GM19239 (cell line): ENCODE measurements around the gene PTGIR.

Experiments used
- DNase-seq: peaks from one replicate; pipeline ENCODE4 v3.0.0; 2011; ENCODE audit warnings: low spot score; ENCODE audit not compliant: insufficient read length
- FAIRE-seq: peaks from 2 replicates; lab custom pipeline; 2011; peaks lifted over from hg19 to GRCh38; lab: Jason Lieb, UNC

PTGIR gene

GRCh38 chr19:46602392-46603194, 22.3 kb downstream of the PTGIR start:
- DNase-seq (no peak), FAIRE-seq (peak; percentile 69)

GRCh38 chr19:46601318-46602224, 23.3 kb downstream of the PTGIR start, which contains the start of gene CALM3:
Gene CALM3 (plus strand): TSS chr19:46601330. CDS start chr19:46601435, 105 bp downstream.
- no peak for FAIRE-seq

GRCh38 chr19:46600384-46601317, 24.2 kb downstream of the PTGIR start:
- DNase-seq, result peak; percentile 84
- FAIRE-seq, result peak; percentile 96

More at GRCh38 chr19:46601318-46602224, 23.3 kb downstream of the PTGIR start, which contains the start of gene CALM3:
- DNase-seq, result no peak

- DNase-seq, result no peak
- FAIRE-seq, result no peak
These were observed 25.0 kb downstream of the PTGIR start for GRCh38 chr19:46599716-46600373.

GRCh38 chr19:46598372-46598917, 26.4 kb downstream of the PTGIR start:
- FAIRE-seq (no peak), DNase-seq (no peak)

GRCh38 chr19:46596008-46596407, 28.9 kb downstream of the PTGIR start:
- no peak for FAIRE-seq
- DNase-seq, result no peak

- DNase-seq, result no peak
- FAIRE-seq, result no peak
These were observed 33.0 kb downstream of the PTGIR start for GRCh38 chr19:46591870-46592269.

GRCh38 chr19:46591254-46591653, 33.6 kb downstream of the PTGIR start:
- FAIRE-seq (no peak), DNase-seq (no peak)

- DNase-seq, result no peak
- FAIRE-seq, result no peak
These were observed 37.0 kb downstream of the PTGIR start for GRCh38 chr19:46587861-46588260.

GRCh38 chr19:46586294-46586693, 38.6 kb downstream of the PTGIR start:
- FAIRE-seq (no peak), DNase-seq (no peak)

GRCh38 chr19:46585539-46585938, 39.4 kb downstream of the PTGIR start:
- no peak for FAIRE-seq
- DNase-seq, result no peak

- FAIRE-seq, result no peak
These were observed 44.6 kb downstream of the PTGIR start for GRCh38 chr19:46580247-46580646.

GRCh38 chr19:46579361-46579879, 45.5 kb downstream of the PTGIR start:
- DNase-seq, result no peak
- no peak for FAIRE-seq

More at GRCh38 chr19:46580247-46580646, 44.6 kb downstream of the PTGIR start:
- no peak for DNase-seq

- FAIRE-seq, result no peak
- DNase-seq, result no peak
These were observed 46.4 kb downstream of the PTGIR start for GRCh38 chr19:46578450-46578849.

GRCh38 chr19:46574533-46574932, 50.4 kb downstream of the PTGIR start:
- no peak for FAIRE-seq
- no peak for DNase-seq

GRCh38 chr19:46573679-46574498, 51.0 kb downstream of the PTGIR start:
- no peak for DNase-seq
- no peak for FAIRE-seq

GRCh38 chr19:46571495-46571894, 53.4 kb downstream of the PTGIR start:
- FAIRE-seq (no peak), DNase-seq (no peak)
